ENCODE results near the gene THBS1. TPM values are rescaled to one million over a fixed set of nuclear protein-coding genes. Genes with fewer than 3 reads are reported as not detected.

THBS1 gene
- total and polyA plus RNA-seq, 12 donors: 21.9 to 709 (median 271) TPM

- no peak for DNase-seq
- H3K4me1 ChIP-seq (replicated peaks in 1 of 2): no peaks in the 10 kb centered on the region
- no peak for TF ChIP-seq CTCF (IDR thresholded peaks at IDR 0.05)
- TF ChIP-seq POLR2A (IDR thresholded peaks at IDR 0.05): no peak
- H3K9me3 ChIP-seq (replicated peaks in 1 of 3): no peaks in the 10 kb centered on the region
- 78 to 82% (median 81%) methylated on average over 7 of the region's 7 CpGs for WGBS, 4 donors
- no peak overlapping the region for H3K4me3 ChIP-seq
- intact Hi-C loops (cut with DNase I): no loop called here
- no peak overlapping the region for H3K27ac ChIP-seq
- no peaks in the 10 kb centered on the region for H3K36me3 ChIP-seq (replicated peaks in 1 of 2)
- no peaks in the 10 kb centered on the region for H3K27me3 ChIP-seq
Observed at GRCh38 chr15:39556461-39556860, 24.4 kb upstream of the THBS1 start.

GRCh38 chr15:39558421-39558820 is 22.5 kb upstream of the THBS1 start:
- 76 to 90% (median 80%) methylated on average over 3 of the region's 3 CpGs for WGBS, 4 donors
- Histone ChIP-seq H3K4me3 (no peak overlapping the region), H3K36me3 (replicated peaks in 1 of 2) (no peaks in the 10 kb centered on the region), H3K9me3 (replicated peaks in 1 of 3) (no peaks in the 10 kb centered on the region), H3K27me3 (no peaks in the 10 kb centered on the region), H3K4me1 (replicated peaks in 1 of 2) (no peaks in the 10 kb centered on the region), H3K27ac (no peak overlapping the region)
- intact Hi-C loops (cut with DNase I): no loop called here
- TF ChIP-seq CTCF (IDR thresholded peaks at IDR 0.05) (no peak), POLR2A (IDR thresholded peaks at IDR 0.05) (no peak)
- no peak for DNase-seq

- Histone ChIP-seq H3K4me1 (replicated peaks in 1 of 2) (no peaks in the 10 kb centered on the region), H3K36me3 (replicated peaks in 1 of 2) (no peaks in the 10 kb centered on the region), H3K9me3 (replicated peaks in 1 of 3) (no peaks in the 10 kb centered on the region), H3K27ac (no peak overlapping the region), H3K4me3 (no peak overlapping the region), H3K27me3 (no peaks in the 10 kb centered on the region)
- 68 to 81% (median 75%) methylated on average over 4 of the region's 4 CpGs for WGBS, 4 donors
- TF ChIP-seq CTCF (IDR thresholded peaks at IDR 0.05) (no peak), POLR2A (IDR thresholded peaks at IDR 0.05) (no peak)
- intact Hi-C loops (cut with DNase I): no loop called here
- DNase-seq: no peak
Observed at GRCh38 chr15:39564972-39565665, 15.8 kb upstream of the THBS1 start.

GRCh38 chr15:39565851-39566250 is 15.0 kb upstream of the THBS1 start:
- DNase-seq: no peak
- TF ChIP-seq POLR2A (IDR thresholded peaks at IDR 0.05) (no peak), CTCF (IDR thresholded peaks at IDR 0.05) (no peak)
- H3K9me3 ChIP-seq (replicated peaks in 1 of 3): no peaks in the 10 kb centered on the region
- no peaks in the 10 kb centered on the region for H3K4me1 ChIP-seq (replicated peaks in 1 of 2)
- H3K27ac ChIP-seq: no peak overlapping the region
- no peak overlapping the region for H3K4me3 ChIP-seq
- H3K36me3 ChIP-seq (replicated peaks in 1 of 2): no peaks in the 10 kb centered on the region
- no peaks in the 10 kb centered on the region for H3K27me3 ChIP-seq
- WGBS, 4 donors: 95 to 98% (median 96%) methylated on average over 2 of the region's 2 CpGs
- intact Hi-C loops (cut with DNase I): no loop called here

Measured in adrenal gland (tissue), 12 donors.